HG02870 (cell line): ENCODE results near the gene ANKRD20A1.
"Not testable (repeated sequence)": the region's sequence is repeated elsewhere in the genome, so short reads cannot be mapped to it uniquely, and the experiment has no call there.

Experiments
- ATAC-seq: cut with Tn5 transposase; IDR thresholded peaks from one replicate; pipeline ENCODE4 v1.9.1; 2021; ENCODE audit warnings: mild to moderate bottlenecking, moderate library complexity; ENCODE audit not compliant: unreplicated experiment

The ANKRD20A1 gene

GRCh38 chr9:67858871-67859270 lies at the start of gene ANKRD20A1:
TSS of gene ANKRD20A1 (plus strand) at chr9:67858931. CDS start at chr9:67859427, 496 bp downstream.
- not testable (repeated sequence) for ATAC-seq

GRCh38 chr9:67832088-67832487 lies 26.6 kb upstream of the ANKRD20A1 start:
- not testable (repeated sequence) for ATAC-seq
